ENCODE data around the gene ELAC2.

The ELAC2 gene

GRCh38 chr17:13016881-13017654 is 759 bp downstream of the ELAC2 start:
- DNase-seq (ENCODE audit: low read depth): no peak

DNA sequence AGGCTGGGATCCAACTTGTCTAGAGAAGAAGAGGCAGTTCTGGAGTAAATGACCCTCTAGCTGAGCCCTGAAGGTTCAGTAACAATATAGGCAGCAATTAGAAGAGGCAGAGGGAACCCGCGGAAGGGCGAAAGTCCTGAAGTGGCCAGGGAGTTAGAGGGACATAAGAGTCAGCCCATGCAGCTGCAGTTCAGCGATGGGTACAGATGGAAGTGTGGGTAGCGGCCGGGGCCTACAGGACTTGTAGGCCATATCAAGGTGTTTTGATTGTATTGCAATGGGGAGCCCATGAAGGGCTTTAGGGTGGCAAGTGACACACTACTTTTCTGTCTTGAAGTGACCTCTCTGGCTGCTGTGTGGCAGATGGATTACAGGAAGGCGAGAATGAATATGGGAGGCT is 3.0 kb downstream of the ELAC2 start:
- no peak for DNase-seq (ENCODE audit: low read depth)

DNA sequence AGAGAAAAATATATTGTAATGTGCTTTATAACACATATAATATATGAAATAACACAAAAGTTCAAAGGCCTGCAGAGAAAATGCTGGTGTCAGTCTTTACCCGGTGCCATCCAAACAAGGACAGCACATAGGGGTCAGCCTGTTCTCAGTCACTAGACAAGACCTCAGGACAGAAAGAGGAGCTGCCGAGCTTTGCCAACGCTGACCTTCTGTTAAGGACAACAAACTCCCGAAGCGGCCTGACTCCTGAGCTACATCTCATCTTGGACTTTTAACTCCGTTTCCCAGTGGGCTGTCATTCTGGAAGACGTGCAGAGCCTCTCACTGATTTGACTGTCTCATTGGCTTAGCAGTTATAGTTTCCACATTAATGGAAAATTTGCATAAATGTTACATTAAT is 6.9 kb downstream of the ELAC2 start:
- DNase-seq (ENCODE audit: low read depth): no peak

- no peak for DNase-seq (ENCODE audit: low read depth)
These were observed 9.4 kb downstream of the ELAC2 start for GRCh38 chr17:13008461-13008860.

DNA sequence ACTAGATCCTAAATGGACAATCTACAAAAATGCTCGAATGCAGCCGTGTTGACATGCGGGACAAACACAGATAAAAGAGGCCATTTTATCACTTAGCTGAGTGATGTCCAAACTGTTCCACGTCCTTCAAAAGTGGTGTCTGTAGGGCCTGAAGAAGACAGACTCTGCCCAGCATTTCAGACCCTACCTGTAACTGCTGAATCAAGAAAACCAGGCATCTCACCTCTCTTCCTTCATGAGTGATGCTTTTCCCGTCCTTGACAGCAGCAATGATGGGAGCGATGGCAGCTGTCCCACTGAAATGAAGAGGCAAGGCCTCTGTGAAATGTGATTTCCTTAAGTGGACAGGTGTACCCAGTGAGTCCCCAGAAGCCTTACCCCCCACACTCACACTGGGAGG is 12.3 kb downstream of the ELAC2 start:
- DNase-seq (ENCODE audit: low read depth): no peak

DNA sequence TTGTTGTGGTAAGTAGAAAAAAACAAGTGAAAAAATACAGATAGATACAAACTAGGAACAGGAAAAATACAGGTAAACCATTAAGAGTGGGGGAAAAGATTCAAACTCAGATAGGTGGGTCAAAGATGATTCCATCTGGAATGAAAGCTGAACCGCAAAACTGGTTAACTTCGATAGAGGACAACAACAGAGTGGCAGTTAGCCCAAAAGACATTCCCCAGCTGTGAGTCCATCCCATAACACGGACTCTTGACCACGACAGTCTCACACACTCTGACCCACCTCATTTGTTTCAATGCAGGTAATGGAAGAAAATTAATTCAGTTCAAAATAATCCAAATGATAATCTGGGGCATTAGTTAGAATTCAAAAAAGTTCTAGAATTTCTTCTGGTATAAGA is 13.5 kb downstream of the ELAC2 start:
- no peak for DNase-seq (ENCODE audit: low read depth)

DNA sequence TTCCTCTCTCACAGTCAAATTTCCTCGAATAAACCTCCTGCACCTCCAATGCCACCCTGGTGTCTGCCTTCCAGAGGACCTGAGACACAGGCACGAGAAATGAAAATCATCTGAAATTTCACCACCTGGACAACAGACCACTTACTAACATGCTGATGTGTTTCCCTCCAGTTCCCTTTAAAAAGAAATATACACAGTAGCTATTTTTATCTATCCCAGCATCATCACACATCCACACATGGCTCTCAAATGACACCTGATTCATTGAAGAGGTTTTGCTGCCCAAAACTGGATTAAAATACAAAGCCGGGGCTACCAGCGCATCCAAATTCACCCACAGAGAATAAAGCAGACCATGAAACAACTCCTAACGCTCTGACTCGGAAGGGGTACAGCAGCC is 13.9 kb downstream of the ELAC2 start:
- DNase-seq (ENCODE audit: low read depth): no peak

GRCh38 chr17:13003454-13003851 is 14.4 kb downstream of the ELAC2 start:
- DNase-seq (ENCODE audit: low read depth): no peak

DNA sequence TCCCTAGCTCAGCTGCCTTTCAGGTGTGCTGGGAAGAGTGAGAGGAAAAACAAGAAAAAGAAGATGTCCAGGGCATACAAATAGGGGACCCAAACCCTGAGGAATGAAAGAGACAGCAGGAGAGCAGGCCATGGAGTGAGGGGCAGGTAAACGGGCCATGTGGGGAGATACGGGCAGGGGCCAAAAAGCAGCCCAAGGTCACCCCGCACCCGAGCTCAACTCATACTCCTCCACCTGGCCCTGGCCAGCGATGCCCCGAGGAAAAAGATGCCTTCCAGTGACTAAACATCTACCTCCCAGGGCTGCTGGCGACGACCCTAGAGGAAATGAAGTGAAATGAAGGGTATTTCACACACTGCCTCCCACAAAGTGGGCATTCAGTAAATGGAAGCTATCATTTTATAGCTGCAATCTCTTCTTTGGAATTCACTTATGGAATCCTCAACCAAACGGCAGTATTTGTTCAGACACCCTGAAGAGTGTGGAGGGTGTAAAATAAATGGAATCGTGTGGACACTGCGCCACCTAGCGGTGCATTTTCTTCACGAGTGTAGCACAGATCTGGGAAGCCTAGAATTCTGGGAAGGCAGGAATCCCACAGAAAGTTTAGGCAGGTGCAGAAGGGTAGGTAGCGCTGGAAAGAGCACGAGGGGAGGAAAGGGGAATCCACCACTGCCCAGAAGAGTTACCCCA is 14.9 kb downstream of the ELAC2 start:
- no peak for DNase-seq (ENCODE audit: low read depth)

DNA sequence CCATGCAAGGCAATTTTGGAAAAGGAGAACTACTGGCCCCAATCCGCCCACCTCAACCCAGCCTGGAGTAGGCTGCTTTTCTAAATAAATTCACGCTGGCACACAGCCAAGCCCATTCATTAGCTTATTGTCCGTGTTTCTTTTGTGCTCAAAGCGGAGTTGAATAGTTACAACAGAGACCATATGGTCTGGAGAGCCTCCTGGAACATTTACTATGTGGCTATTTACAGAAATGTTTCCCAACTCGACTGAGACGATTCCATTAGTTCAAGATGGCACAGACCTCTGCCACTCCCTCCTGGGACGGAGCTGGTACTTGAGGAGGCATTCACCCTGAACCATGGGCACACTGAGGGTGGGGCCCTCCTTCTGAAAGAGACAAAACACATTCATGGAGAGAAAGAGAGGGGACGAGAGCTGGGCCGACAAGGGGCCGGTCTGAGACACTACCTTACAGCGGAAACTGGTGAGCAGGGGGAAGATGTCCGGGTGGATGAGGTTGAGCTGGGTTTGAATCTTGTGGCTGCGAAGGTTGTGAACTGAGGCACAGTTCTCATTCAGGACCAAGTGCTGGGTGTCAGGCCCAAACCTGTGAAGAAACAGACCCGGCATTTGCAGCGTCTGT is 15.7 kb downstream of the ELAC2 start:
- no peak for DNase-seq (ENCODE audit: low read depth)

- no peak for DNase-seq (ENCODE audit: low read depth)
These were observed 17.3 kb downstream of the ELAC2 start for GRCh38 chr17:13000561-13000960.

- DNase-seq (ENCODE audit: low read depth): no peak
These were observed 19.0 kb downstream of the ELAC2 start for GRCh38 chr17:12998874-12999273.

DNA sequence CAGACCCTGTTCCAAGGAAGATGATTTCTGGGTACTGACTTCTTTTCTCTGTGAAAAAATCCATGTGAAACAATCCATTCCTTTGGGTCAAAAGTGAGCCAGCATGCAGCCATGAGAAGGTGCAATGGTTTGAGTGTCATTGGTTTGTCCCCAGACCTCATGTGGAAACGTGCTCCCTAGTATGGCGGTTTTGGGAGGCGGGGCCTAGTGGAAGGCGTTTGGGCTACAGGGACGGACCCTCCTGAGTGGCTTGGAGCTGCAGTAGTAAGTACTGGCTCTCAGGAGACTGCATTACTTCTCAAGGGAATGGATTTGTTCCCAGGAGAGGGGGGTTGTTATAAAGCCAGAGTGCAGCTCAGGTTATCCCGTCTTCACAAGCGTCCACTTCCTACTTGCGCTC is 19.4 kb downstream of the ELAC2 start:
- DNase-seq (ENCODE audit: low read depth): no peak

DNA sequence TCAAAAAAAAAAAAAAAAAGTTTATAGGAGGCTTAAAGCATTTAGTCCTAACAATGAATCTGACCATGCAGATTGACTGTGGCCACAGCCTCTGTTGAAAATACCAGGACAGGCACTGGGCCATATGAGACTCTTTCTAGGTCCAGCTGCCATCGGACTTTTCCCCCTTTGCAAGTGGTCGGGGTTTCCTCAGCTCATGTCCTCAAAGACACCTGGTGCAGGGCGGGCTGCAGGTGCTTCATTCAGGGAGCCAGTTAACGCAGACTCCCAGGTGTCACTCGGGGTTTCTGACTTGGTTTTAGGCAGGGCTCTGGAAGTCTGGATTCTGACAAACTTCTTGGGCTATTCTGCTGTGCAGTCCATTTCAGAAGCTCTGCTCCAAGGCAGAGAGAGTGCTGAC is 20.9 kb downstream of the ELAC2 start:
- DNase-seq (ENCODE audit: low read depth): no peak

GRCh38 chr17:12996357-12996756 is 21.5 kb downstream of the ELAC2 start:
- no peak for DNase-seq (ENCODE audit: low read depth)

DNA sequence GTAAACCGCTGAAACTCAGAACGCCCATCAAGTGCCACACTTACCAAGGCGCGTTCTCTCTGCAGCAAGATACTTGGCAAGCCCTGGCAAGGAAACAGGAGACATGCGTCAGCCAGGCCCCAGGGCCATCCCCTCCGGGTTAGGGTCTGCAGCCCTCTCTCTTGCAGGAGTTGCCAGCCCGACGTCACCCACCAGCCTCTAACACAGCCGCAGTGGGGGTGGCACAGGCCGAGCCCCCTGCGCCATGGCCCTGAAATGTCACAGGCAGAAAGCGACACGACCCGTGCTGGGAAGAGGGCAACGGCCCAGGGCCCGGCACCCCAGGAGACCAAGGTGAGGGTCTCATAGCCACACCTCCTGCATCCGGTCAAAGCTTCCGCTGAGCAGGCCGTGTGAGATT is 21.9 kb downstream of the ELAC2 start:
- DNase-seq (ENCODE audit: low read depth): no peak

- DNase-seq (ENCODE audit: low read depth): no peak
These were observed 22.5 kb downstream of the ELAC2 start for GRCh38 chr17:12995106-12995895.

DNA sequence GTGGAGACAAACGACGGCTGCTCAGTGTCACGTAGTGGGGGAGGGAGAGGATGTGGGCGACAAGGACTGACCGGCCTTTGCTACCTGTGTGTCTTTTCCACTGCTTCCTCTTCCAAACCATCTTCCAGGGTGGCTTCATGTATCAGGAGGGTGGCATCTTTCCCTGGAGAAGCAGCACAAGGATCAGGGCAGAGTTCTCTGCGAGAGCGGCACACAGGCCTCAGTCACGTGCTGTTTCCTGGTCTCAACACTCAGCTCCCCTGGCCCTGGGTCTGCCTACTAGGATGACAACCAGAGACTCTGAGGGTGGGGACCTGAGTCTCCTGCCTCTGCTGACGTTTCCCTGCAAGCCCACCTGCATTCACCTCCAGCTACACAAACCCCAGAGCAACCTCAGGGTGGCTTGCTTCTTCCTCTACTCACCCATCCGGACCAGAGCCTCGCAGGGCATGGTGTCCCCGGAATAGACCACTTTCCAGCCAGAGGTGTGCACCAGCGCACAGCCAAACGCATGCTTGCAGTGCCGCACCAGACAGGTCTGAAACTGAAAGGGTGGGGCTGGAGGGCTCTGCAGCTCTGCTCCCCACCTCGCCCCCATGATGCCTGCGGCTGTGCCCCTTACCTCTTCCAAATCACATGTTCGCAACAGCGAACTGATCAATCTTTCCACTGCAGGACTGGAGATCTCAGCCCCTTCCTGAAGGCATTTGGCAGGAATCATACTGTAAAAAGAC is 23.3 kb downstream of the ELAC2 start:
- no peak for DNase-seq (ENCODE audit: low read depth)

DNA sequence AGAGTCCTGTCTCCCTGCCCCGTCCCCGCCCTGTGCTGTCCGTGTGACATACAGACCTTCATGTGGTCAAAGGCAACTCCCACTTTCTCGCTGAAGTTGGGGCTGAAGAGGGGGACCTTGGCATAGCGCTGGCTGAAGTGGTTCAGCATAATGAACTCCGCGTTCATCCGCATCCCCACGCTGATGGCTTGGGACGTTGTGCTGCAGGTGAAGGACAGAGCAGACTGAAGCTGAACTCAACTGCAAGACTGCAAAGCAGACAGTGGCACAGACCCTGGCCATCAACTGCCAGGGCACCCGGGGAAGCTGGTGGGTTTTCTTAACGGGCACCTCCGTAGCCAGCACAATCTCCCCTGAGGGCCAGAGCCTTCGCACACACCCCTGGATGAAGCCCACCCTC is 24.2 kb downstream of the ELAC2 start:
- no peak for DNase-seq (ENCODE audit: low read depth)

- no peak for DNase-seq (ENCODE audit: low read depth)
These were observed 25.2 kb downstream of the ELAC2 start for GRCh38 chr17:12992676-12993075.

- DNase-seq (ENCODE audit: low read depth): no peak
These were observed 26.9 kb downstream of the ELAC2 start for GRCh38 chr17:12990926-12991325.

All from non-pigmented ciliary epithelial cell (primary cell).